Glomerular endothelial cell (primary cell): ENCODE measurements around the gene UPF1. TPM values are rescaled to one million over a fixed set of nuclear protein-coding genes. Genes with fewer than 3 reads are reported as not detected.
"Not testable (repeated sequence)": the region's sequence is repeated elsewhere in the genome, so short reads cannot be mapped to it uniquely, and the experiment has no call there.

Experiments
- DNase-seq: peaks from one replicate; pipeline ENCODE4 v3.0.0-alpha.2; 2011; ENCODE audit warnings: low read depth, low spot score; ENCODE audit errors: extremely low read depth
- total RNA-seq: library from RNA; depleted of rRNA; stranded (reverse); fragments of >200 nt; gene quantifications from 2 replicates; pipeline ENCODE4 v1.2.3, GENCODE V29; 2015

UPF1 gene
- total RNA-seq, 1 donor from 2014 or later: 90.6 TPM

GRCh38 chr19:18895038-18895823, 63.5 kb downstream of the UPF1 start:
- no peak for DNase-seq

- DNase-seq: no peak
These were observed 64.1 kb downstream of the UPF1 start, which contains the start of gene CERS1 for GRCh38 chr19:18895824-18896341. Gene CERS1 (minus strand): TSS chr19:18896158. CDS start chr19:18896072, 86 bp downstream.

GRCh38 chr19:18896421-18896841, 64.7 kb downstream of the UPF1 start:
- DNase-seq: no peak

- DNase-seq: no peak
These were observed 65.6 kb downstream of the UPF1 start for GRCh38 chr19:18897094-18898029.

- DNase-seq: no peak
These were observed 66.4 kb downstream of the UPF1 start for GRCh38 chr19:18898081-18898606.

- DNase-seq: no peak
These were observed 67.0 kb downstream of the UPF1 start for GRCh38 chr19:18898607-18899408.

GRCh38 chr19:18899624-18900560, 68.1 kb downstream of the UPF1 start:
- no peak for DNase-seq

- DNase-seq: no peak
These were observed 69.1 kb downstream of the UPF1 start for GRCh38 chr19:18900700-18901481.

GRCh38 chr19:18901491-18901890, 69.7 kb downstream of the UPF1 start:
- no peak for DNase-seq

GRCh38 chr19:18902519-18902918, 70.8 kb downstream of the UPF1 start:
- DNase-seq: not testable (repeated sequence)

- DNase-seq: no peak
These were observed 71.6 kb downstream of the UPF1 start for GRCh38 chr19:18903156-18904037.

- no peak for DNase-seq
These were observed 72.7 kb downstream of the UPF1 start for GRCh38 chr19:18904334-18905057.

- DNase-seq: no peak
These were observed 73.3 kb downstream of the UPF1 start for GRCh38 chr19:18905058-18905456.

GRCh38 chr19:18905513-18906236, 73.9 kb downstream of the UPF1 start:
- no peak for DNase-seq

- DNase-seq: no peak
These were observed 75.1 kb downstream of the UPF1 start for GRCh38 chr19:18906605-18907519.
